Measurements from ENCODE around the gene TCP1. TPM values are rescaled to one million over a fixed set of nuclear protein-coding genes. Genes with fewer than 3 reads are reported as not detected.
"Not testable (repeated sequence)": the region's sequence is repeated elsewhere in the genome, so short reads cannot be mapped to it uniquely, and the experiment has no call there.

TCP1 gene
- total and polyA plus RNA-seq, 2 donors from 2014 or later: 121 to 130 TPM

- FAIRE-seq (no peak), DNase-seq (no peak)
- intact Hi-C loops (cut with DNase I): loop anchor here (10.0 kb wide), 1 partner anchor 52 kb away; no protein-coding TSS in a partner anchor
- peaks cover 6 to 16% (median 13%) of the 10 kb centered on the region in 3 donors for H3K36me3 ChIP-seq (ENCODE audit: control insufficient read depth in 2 of 3, insufficient read depth in 3 of 3, low read length in 3 of 3)
- H3K27me3 ChIP-seq (ENCODE audit: control insufficient read depth, insufficient read depth, low read length): no peaks in the 10 kb centered on the region
- H3K4me1 ChIP-seq (ENCODE audit: control insufficient read depth in 2 of 3, insufficient read depth in 2 of 3, low read depth in 1 of 3, low read length in 3 of 3): peaks cover 0 to 2% (median 0%) of the 10 kb centered on the region in 3 donors
- no peak overlapping the region for H3K27ac ChIP-seq (ENCODE audit: low read depth in 2 of 2, low read length in 2 of 2)
- H3K4me3 ChIP-seq (ENCODE audit: low read length in 3 of 3): no peak overlapping the region
- no peak overlapping the region for H3K9ac ChIP-seq (ENCODE audit: low read length in 3 of 3)
- H3K9me3 ChIP-seq (ENCODE audit: control insufficient read depth in 2 of 3, insufficient read depth in 1 of 3, low read length in 3 of 3): no peaks in the 10 kb centered on the region
- TF ChIP-seq, protein P1, sequence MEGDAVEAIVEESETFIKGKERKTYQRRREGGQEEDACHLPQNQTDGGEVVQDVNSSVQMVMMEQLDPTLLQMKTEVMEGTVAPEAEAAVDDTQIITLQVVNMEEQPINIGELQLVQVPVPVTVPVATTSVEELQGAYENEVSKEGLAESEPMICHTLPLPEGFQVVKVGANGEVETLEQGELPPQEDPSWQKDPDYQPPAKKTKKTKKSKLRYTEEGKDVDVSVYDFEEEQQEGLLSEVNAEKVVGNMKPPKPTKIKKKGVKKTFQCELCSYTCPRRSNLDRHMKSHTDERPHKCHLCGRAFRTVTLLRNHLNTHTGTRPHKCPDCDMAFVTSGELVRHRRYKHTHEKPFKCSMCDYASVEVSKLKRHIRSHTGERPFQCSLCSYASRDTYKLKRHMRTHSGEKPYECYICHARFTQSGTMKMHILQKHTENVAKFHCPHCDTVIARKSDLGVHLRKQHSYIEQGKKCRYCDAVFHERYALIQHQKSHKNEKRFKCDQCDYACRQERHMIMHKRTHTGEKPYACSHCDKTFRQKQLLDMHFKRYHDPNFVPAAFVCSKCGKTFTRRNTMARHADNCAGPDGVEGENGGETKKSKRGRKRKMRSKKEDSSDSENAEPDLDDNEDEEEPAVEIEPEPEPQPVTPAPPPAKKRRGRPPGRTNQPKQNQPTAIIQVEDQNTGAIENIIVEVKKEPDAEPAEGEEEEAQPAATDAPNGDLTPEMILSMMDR (IDR thresholded peaks at IDR 0.05; ENCODE audit: borderline replicate concordance, extremely low read depth, insufficient read depth): no peak
These were observed 52.5 kb downstream of the TCP1 start for GRCh38 chr6:159736908-159737307.

DNA sequence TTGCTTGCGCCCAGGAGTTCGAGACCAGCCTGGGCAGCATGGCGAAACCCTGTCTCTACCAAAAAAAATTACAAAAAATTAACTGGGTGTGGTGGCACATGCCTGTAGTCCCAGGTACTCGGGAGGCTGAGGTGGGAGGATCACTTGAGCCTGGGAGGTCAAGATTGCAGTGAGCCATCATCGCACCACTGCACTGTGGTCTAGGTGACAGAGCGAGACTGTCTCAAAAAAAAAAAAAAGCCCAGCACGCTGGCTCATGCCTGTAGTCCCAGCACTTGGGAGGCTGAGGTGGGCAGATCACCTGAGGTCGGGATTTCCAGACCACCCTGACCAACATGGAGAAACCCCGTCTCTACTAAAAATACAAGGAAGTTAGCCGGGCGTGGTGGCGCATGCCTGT is 56.0 kb downstream of the TCP1 start:
- H3K9ac ChIP-seq (ENCODE audit: low read length in 3 of 3); H3K9me3 ChIP-seq (ENCODE audit: control insufficient read depth in 2 of 3, insufficient read depth in 1 of 3, low read length in 3 of 3); H3K27me3 ChIP-seq (ENCODE audit: control insufficient read depth, insufficient read depth, low read length); FAIRE-seq; H3K36me3 ChIP-seq (ENCODE audit: control insufficient read depth in 2 of 3, insufficient read depth in 3 of 3, low read length in 3 of 3); H3K27ac ChIP-seq (ENCODE audit: low read depth in 2 of 2, low read length in 2 of 2); DNase-seq; H3K4me3 ChIP-seq (ENCODE audit: low read length in 3 of 3): not testable (repeated sequence)
- peaks cover 0 to 19% (median 9%) of the 10 kb centered on the region in 3 donors for H3K4me1 ChIP-seq (ENCODE audit: control insufficient read depth in 2 of 3, insufficient read depth in 2 of 3, low read depth in 1 of 3, low read length in 3 of 3)
- intact Hi-C loops (cut with DNase I): loop anchor here (10.0 kb wide), 1 partner anchor 49 kb away; no protein-coding TSS in a partner anchor

DNA sequence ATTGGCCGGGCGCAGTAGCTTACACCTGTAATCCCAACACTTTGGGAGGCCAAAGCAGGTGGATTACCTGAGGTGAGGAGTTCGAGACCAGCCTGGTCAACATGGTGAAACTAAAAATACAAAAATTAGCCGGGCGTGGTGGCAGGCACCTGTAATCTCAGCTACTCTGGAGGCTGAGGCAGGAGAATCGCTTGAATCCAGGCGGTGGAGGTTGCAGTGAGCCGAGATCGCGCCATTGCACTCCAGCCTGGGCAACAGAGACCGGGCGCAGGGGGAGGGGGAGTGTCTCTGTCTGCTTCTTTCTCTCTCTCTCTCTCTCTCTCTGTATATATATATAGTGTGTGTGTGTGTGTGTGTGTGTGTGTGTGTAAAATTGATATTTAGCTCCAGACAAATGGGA is 56.9 kb downstream of the TCP1 start:
- H3K36me3 ChIP-seq (ENCODE audit: control insufficient read depth in 2 of 3, insufficient read depth in 3 of 3, low read length in 3 of 3); DNase-seq; H3K9ac ChIP-seq (ENCODE audit: low read length in 3 of 3); H3K27me3 ChIP-seq (ENCODE audit: control insufficient read depth, insufficient read depth, low read length); FAIRE-seq; H3K27ac ChIP-seq (ENCODE audit: low read depth in 2 of 2, low read length in 2 of 2); H3K4me3 ChIP-seq (ENCODE audit: low read length in 3 of 3); H3K9me3 ChIP-seq (ENCODE audit: control insufficient read depth in 2 of 3, insufficient read depth in 1 of 3, low read length in 3 of 3): not testable (repeated sequence)
- intact Hi-C loops (cut with DNase I): loop anchor here (10.0 kb wide), 1 partner anchor 48 kb away; no protein-coding TSS in a partner anchor
- H3K4me1 ChIP-seq (ENCODE audit: control insufficient read depth in 2 of 3, insufficient read depth in 2 of 3, low read depth in 1 of 3, low read length in 3 of 3): peaks cover 0 to 19% (median 7%) of the 10 kb centered on the region in 3 donors

- TF ChIP-seq, protein P1 (IDR thresholded peaks at IDR 0.05; ENCODE audit: borderline replicate concordance, extremely low read depth, insufficient read depth): no peak
- intact Hi-C loops (cut with DNase I): loop anchor here (10.0 kb wide), 1 partner anchor 46 kb away; no protein-coding TSS in a partner anchor
- H3K27ac ChIP-seq (ENCODE audit: low read depth in 2 of 2, low read length in 2 of 2): no peak overlapping the region
These were observed 59.1 kb downstream of the TCP1 start for GRCh38 chr6:159730332-159730676.

More at GRCh38 chr6:159730332-159730676, 59.1 kb downstream of the TCP1 start:
- Histone ChIP-seq H3K9me3 (ENCODE audit: control insufficient read depth in 2 of 3, insufficient read depth in 1 of 3, low read length in 3 of 3) (no peaks in the 10 kb centered on the region), H3K4me1 (ENCODE audit: control insufficient read depth in 2 of 3, insufficient read depth in 2 of 3, low read depth in 1 of 3, low read length in 3 of 3) (peaks cover 0 to 25% (median 10%) of the 10 kb centered on the region in 3 donors), H3K4me3 (ENCODE audit: low read length in 3 of 3) (no peak overlapping the region), H3K27me3 (ENCODE audit: control insufficient read depth, insufficient read depth, low read length) (no peaks in the 10 kb centered on the region), H3K9ac (ENCODE audit: low read length in 3 of 3) (no peak overlapping the region), H3K36me3 (ENCODE audit: control insufficient read depth in 2 of 3, insufficient read depth in 3 of 3, low read length in 3 of 3) (no peaks in the 10 kb centered on the region)
- no peak for FAIRE-seq
- DNase-seq: no peak
